Central memory CD4-positive, alpha-beta T cell (primary cell): Measurements from ENCODE around the gene TMEM255B.
"Not testable (repeated sequence)": the region's sequence is repeated elsewhere in the genome, so short reads cannot be mapped to it uniquely, and the experiment has no call there.

Experiments
- DNase-seq: peaks from one replicate; pipeline ENCODE4 v3.0.0; 2022

Gene TMEM255B

GRCh38 chr13:113789167-113789566, 30.1 kb downstream of the TMEM255B start:
- DNase-seq, result no peak

- DNase-seq, result not testable (repeated sequence)
Measured at GRCh38 chr13:113789931-113790330, 30.9 kb downstream of the TMEM255B start.

GRCh38 chr13:113791226-113791625, 32.2 kb downstream of the TMEM255B start:
- DNase-seq, result no peak

GRCh38 chr13:113791761-113792160, 32.7 kb downstream of the TMEM255B start:
- DNase-seq, result no peak

GRCh38 chr13:113792236-113792770, 33.3 kb downstream of the TMEM255B start:
- no peak for DNase-seq

- DNase-seq, result no peak
Measured at GRCh38 chr13:113792886-113793717, 34.1 kb downstream of the TMEM255B start.

GRCh38 chr13:113793718-113794085, 34.7 kb downstream of the TMEM255B start:
- no peak for DNase-seq

- DNase-seq, result no peak
Measured at GRCh38 chr13:113794086-113794485, 35.1 kb downstream of the TMEM255B start.

GRCh38 chr13:113794764-113795173, 35.7 kb downstream of the TMEM255B start:
- no peak for DNase-seq

- not testable (repeated sequence) for DNase-seq
Measured at GRCh38 chr13:113795362-113795761, 36.3 kb downstream of the TMEM255B start.

GRCh38 chr13:113796211-113796963, 37.4 kb downstream of the TMEM255B start:
- DNase-seq, result no peak

GRCh38 chr13:113796964-113797676, 38.1 kb downstream of the TMEM255B start:
- DNase-seq, result no peak

GRCh38 chr13:113798200-113798811, 39.3 kb downstream of the TMEM255B start:
- no peak for DNase-seq

GRCh38 chr13:113800576-113800926, 41.5 kb downstream of the TMEM255B start:
- DNase-seq, result no peak

- no peak for DNase-seq
Measured at GRCh38 chr13:113801289-113801961, 42.4 kb downstream of the TMEM255B start.

GRCh38 chr13:113802090-113802531, 43.1 kb downstream of the TMEM255B start:
- no peak for DNase-seq

- no peak for DNase-seq
Measured at GRCh38 chr13:113802761-113803160, 43.7 kb downstream of the TMEM255B start.

- DNase-seq, result no peak
Measured at GRCh38 chr13:113803409-113804016, 44.5 kb downstream of the TMEM255B start.

GRCh38 chr13:113804017-113804702, 45.1 kb downstream of the TMEM255B start:
- DNase-seq, result no peak

- no peak for DNase-seq
Measured at GRCh38 chr13:113804703-113805430, 45.8 kb downstream of the TMEM255B start.
